ENCODE results near the gene SLC35F3. TPM values are rescaled to one million over a fixed set of nuclear protein-coding genes. Genes with fewer than 3 reads are reported as not detected.

SLC35F3 gene
- total RNA-seq, 4 donors from 2014 or later = 0.82 TPM; not detected in 3

DNA sequence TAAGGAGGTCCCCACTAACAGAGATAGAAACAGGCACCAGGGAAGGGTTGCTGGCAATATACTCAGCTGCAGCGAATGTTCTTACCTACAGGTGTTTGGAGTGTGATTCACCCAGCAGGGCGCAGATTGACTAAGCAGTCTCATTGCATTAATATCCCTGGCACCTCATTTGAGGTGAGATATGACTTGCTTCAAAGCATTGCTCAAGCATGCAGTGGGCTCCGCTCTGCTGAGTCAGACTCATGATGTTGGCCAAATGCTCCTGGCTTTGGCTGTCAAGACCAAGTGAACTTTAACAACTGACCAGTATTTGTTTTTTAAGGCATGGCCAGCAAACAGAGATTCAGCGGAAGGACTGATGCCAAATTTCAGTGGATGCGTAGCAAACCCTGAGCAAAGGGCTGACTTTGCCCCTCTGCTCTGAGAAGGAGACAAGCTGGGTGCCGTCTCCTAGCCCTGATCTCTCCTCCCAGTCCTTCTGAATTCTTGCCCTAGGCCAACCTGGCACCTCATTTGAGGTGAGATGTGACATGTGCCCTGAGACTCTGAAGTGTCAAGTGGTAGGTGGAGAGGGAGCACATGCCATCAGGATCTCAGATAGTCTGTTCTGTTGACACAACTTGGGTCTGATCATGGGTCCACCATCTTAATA lies 281.7 kb downstream of the SLC35F3 start:
- Histone ChIP-seq H3K27me3 (no peaks in the 10 kb centered on the region), H3K36me3 (no peaks in the 10 kb centered on the region), H3K4me1 (peaks cover 0 to 7% of the 10 kb centered on the region in 2 donors), H3K27ac (peak overlapping the region in 1 of 4 donors; percentile 38), H3K9me3 (no peaks in the 10 kb centered on the region), H3K4me3 (no peak overlapping the region)
- no peak for TF ChIP-seq POLR2A (IDR thresholded peaks at IDR 0.05)
- TF ChIP-seq, protein P1, sequence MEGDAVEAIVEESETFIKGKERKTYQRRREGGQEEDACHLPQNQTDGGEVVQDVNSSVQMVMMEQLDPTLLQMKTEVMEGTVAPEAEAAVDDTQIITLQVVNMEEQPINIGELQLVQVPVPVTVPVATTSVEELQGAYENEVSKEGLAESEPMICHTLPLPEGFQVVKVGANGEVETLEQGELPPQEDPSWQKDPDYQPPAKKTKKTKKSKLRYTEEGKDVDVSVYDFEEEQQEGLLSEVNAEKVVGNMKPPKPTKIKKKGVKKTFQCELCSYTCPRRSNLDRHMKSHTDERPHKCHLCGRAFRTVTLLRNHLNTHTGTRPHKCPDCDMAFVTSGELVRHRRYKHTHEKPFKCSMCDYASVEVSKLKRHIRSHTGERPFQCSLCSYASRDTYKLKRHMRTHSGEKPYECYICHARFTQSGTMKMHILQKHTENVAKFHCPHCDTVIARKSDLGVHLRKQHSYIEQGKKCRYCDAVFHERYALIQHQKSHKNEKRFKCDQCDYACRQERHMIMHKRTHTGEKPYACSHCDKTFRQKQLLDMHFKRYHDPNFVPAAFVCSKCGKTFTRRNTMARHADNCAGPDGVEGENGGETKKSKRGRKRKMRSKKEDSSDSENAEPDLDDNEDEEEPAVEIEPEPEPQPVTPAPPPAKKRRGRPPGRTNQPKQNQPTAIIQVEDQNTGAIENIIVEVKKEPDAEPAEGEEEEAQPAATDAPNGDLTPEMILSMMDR (IDR thresholded peaks at IDR 0.05 in 4 of 5, conservative IDR thresholded peaks at IDR 0.05 in 1 of 5) = no peak
- peak; percentile 96 to 97 for ATAC-seq
- intact Hi-C loops (cut with DNase I; ENCODE audit: low total_unique reads) (loop anchor here (2.0 kb wide), 1 partner anchor 21 kb away; no protein-coding TSS in a partner anchor), in situ Hi-C loops (cut with MboI; ENCODE audit: low sequenced_read_pairs in 4 of 4) (no loop called here)
- peak; percentile 27 to 56 for DNase-seq

DNA sequence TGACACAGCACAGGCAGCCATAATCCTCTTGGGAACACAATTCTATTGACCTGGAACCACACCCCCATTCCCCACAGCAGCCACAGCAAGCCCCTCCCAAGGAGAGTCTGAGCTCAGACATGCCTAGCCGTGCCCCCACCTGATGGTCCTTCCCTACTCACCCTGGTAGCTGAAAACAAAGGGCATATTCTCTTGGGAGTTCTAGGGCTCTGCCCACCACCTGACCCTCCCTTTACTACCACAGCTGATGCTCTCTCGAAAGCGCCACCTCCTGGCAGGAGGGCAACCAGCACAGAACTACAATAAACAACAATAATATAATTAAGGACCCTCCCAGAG lies 283.9 kb downstream of the SLC35F3 start:
- in situ Hi-C loops (cut with MboI; ENCODE audit: low sequenced_read_pairs in 4 of 4) (no loop called here), intact Hi-C loops (cut with DNase I; ENCODE audit: low total_unique reads) (no loop called here)
- no peak for TF ChIP-seq POLR2A (IDR thresholded peaks at IDR 0.05)
- no peak for ATAC-seq
- no peak for DNase-seq
- peaks cover 0 to 7% of the 10 kb centered on the region in 2 donors for H3K4me1 ChIP-seq
- H3K27me3 ChIP-seq = no peaks in the 10 kb centered on the region
- H3K36me3 ChIP-seq = no peaks in the 10 kb centered on the region
- H3K9me3 ChIP-seq = no peaks in the 10 kb centered on the region
- no peak overlapping the region for H3K4me3 ChIP-seq
- H3K27ac ChIP-seq = no peak overlapping the region

DNA sequence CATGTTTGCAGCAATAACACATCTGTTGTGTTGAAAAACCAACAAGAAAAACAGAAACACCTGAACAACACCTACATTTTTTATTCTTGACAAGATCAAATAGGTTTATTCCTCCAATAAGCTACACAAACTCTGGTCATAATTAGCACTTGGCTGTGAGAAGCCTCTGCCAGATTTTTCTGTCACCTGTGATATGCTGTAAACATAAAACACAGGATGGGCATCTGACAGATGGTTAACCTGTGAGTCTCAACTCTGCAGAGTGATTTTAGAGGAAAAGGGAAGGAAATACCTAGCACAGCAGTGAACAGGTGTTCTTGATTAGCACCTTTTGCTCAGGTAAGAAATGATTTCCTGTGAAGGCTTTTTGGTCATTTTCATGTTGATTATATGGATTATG lies 293.4 kb downstream of the SLC35F3 start:
- DNase-seq = no peak
- Histone ChIP-seq H3K4me1 (peaks cover 6 to 14% of the 10 kb centered on the region in 2 donors), H3K9me3 (no peaks in the 10 kb centered on the region), H3K27ac (no peak overlapping the region), H3K27me3 (no peaks in the 10 kb centered on the region), H3K4me3 (no peak overlapping the region), H3K36me3 (no peaks in the 10 kb centered on the region)
- TF ChIP-seq POLR2A (IDR thresholded peaks at IDR 0.05) = no peak
- TF ChIP-seq, protein P1 (IDR thresholded peaks at IDR 0.05 in 4 of 5, conservative IDR thresholded peaks at IDR 0.05 in 1 of 5) = no peak
- no peak for ATAC-seq
- in situ Hi-C loops (cut with MboI; ENCODE audit: low sequenced_read_pairs in 4 of 4) = no loop called here
- intact Hi-C loops (cut with DNase I; ENCODE audit: low total_unique reads) = no loop called here

DNA sequence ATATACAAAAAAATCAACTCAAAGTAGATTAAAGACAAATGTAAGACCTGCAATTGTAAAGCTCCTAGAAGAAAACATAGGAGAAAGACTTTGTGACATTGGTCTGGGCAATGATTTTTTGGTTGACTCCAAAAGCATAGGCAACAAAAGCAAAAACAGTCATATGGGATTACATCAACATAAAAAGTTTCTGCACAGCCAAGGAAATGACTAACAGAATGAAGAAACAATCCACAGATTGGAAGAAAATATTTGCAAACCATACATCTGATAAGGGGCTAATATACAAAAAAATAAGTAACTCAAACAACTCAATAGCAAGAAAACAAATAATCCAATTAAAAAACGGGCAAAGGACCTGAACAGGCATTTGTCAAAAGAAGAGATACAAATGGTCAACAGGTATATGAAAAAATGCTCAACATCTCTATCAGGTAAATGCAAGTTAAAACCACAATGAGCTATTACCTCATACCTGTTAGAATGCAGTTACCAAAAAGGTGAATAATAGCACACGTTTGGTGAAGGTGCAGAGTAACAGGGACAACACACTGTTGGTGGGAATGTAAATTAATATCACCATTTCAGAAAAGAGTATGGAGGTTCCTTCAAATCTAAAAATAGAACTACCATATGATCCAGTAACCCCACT lies 295.1 kb downstream of the SLC35F3 start:
- peaks cover 6 to 23% of the 10 kb centered on the region in 2 donors for H3K4me1 ChIP-seq
- DNase-seq (no peak), ATAC-seq (no peak)
- H3K9me3 ChIP-seq = no peaks in the 10 kb centered on the region
- H3K4me3 ChIP-seq = no peak overlapping the region
- H3K36me3 ChIP-seq = no peaks in the 10 kb centered on the region
- in situ Hi-C loops (cut with MboI; ENCODE audit: low sequenced_read_pairs in 4 of 4) (no loop called here), intact Hi-C loops (cut with DNase I; ENCODE audit: low total_unique reads) (loop anchor here (10.0 kb wide), 1 partner anchor 1305 kb away; the partner anchor contains the start of gene B3GALNT2)
- H3K27ac ChIP-seq = no peak overlapping the region
- H3K27me3 ChIP-seq = no peaks in the 10 kb centered on the region
- TF ChIP-seq, protein P1 (IDR thresholded peaks at IDR 0.05 in 4 of 5, conservative IDR thresholded peaks at IDR 0.05 in 1 of 5) = no peak
- no peak for TF ChIP-seq POLR2A (IDR thresholded peaks at IDR 0.05)

DNA sequence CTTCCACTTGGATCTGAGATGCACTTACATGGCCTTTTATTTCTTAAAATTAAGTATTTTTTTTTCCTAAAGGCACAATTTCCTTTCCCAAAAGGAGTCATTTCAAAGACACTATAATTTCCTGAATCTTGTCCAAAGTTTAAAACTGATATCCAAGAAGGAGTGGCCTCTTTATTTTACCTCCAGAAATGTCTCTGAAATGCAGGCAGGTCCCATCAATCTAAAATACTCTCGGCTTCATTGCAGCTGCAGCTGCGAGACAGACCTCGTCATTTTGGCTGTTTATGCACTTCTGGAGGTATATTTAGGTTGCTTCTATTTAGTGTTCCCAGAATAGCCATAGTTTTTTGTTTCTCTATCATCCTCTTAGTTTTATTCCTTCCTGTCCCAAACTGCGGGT lies 296.1 kb downstream of the SLC35F3 start:
- Histone ChIP-seq H3K36me3 (no peaks in the 10 kb centered on the region), H3K4me1 (peaks cover 13 to 25% of the 10 kb centered on the region in 2 donors), H3K27me3 (no peaks in the 10 kb centered on the region), H3K27ac (peak overlapping the region in 1 of 4 donors; percentile 33), H3K4me3 (no peak overlapping the region), H3K9me3 (no peaks in the 10 kb centered on the region)
- intact Hi-C loops (cut with DNase I; ENCODE audit: low total_unique reads) (loop anchor here (10.0 kb wide), 1 partner anchor 1304 kb away; the partner anchor contains the start of gene B3GALNT2), in situ Hi-C loops (cut with MboI; ENCODE audit: low sequenced_read_pairs in 4 of 4) (no loop called here)
- TF ChIP-seq POLR2A (IDR thresholded peaks at IDR 0.05) = no peak
- TF ChIP-seq, protein P1 (IDR thresholded peaks at IDR 0.05 in 4 of 5, conservative IDR thresholded peaks at IDR 0.05 in 1 of 5) = no peak
- ATAC-seq = no peak
- no peak for DNase-seq
